NT2/D1 (cell line): ENCODE measurements around the gene ADCY9.

Experiments
- SUZ12 ChIP-seq: IDR thresholded peaks from 2 replicates; pipeline ENCODE4 v1.6.1; 2011; ENCODE audit not compliant: insufficient read length, insufficient read depth; ENCODE audit errors: extremely low read depth
- YY1 ChIP-seq: IDR thresholded peaks from 2 replicates; pipeline ENCODE4 v1.6.1; 2011; ENCODE audit not compliant: insufficient read length, insufficient read depth
- ZNF274 ChIP-seq: IDR thresholded peaks from 2 replicates; pipeline ENCODE4 v1.6.1; 2011; ENCODE audit warnings: mild to moderate bottlenecking, low read depth, low read length

GRCh38 chr16:4157376-4157825 lies 41.2 kb upstream of the ADCY9 start:
- TF ChIP-seq YY1 (no peak), SUZ12 (no peak), ZNF274 (no peak)
